ENCODE measurements around the gene OSCP1.

Gene OSCP1

GRCh38 chr1:36446271-36446670 lies 4.0 kb downstream of the OSCP1 start:
- Histone ChIP-seq H3K4me1 (ENCODE audit: control insufficient read depth, insufficient read depth, low read length, poor library complexity, severe bottlenecking) (peaks cover 12% of the 10 kb centered on the region), H3K4me3 (ENCODE audit: extremely low read depth, insufficient read depth, low read length, poor library complexity, severe bottlenecking) (no peak overlapping the region), H3K27ac (ENCODE audit: low read depth, low read length, severe bottlenecking) (no peak overlapping the region), H3K9me3 (ENCODE audit: control insufficient read depth, low read length) (no peaks in the 10 kb centered on the region), H3K36me3 (ENCODE audit: control insufficient read depth, insufficient read depth, low read length) (no peaks in the 10 kb centered on the region)
- 85 to 94% methylated on average over 5 of the region's 8 CpGs for WGBS, 2 experiments (ENCODE audit: insufficient coverage in 2 of 2)

GRCh38 chr1:36443297-36443696 lies 7.0 kb downstream of the OSCP1 start:
- no peaks in the 10 kb centered on the region for H3K36me3 ChIP-seq (ENCODE audit: control insufficient read depth, insufficient read depth, low read length)
- H3K9me3 ChIP-seq (ENCODE audit: control insufficient read depth, low read length): no peaks in the 10 kb centered on the region
- 90 to 100% methylated on average over 2 of the region's 2 CpGs for WGBS, 2 experiments (ENCODE audit: insufficient coverage in 2 of 2)

DNA sequence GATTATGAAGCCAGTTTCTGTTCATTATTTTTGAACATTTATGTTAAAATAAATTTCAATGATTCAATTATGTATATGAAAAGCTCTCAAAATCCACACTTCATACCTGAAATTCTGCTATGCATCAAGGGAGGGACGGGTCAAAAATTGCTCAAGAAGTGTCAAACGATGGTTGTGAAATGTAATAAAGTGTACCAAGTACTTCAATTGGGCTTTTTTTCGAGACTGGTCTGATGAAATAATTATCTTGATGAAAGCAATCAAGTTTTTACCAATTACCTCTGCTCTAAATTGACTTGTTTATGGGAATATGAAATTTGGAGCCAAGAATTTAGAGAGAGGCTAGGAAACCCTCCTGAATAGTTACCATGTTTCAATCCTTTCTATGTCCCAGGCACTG lies 7.9 kb downstream of the OSCP1 start:
- H3K4me3 ChIP-seq (ENCODE audit: extremely low read depth, insufficient read depth, low read length, poor library complexity, severe bottlenecking): no peak overlapping the region
- WGBS, 2 experiments (ENCODE audit: insufficient coverage in 2 of 2): 100% methylated on average over 1 of the region's 3 CpGs; no CpG with 5 or more reads in 1 of the 2 experiments
- no peaks in the 10 kb centered on the region for H3K4me1 ChIP-seq (ENCODE audit: control insufficient read depth, insufficient read depth, low read length, poor library complexity, severe bottlenecking)
- no peak overlapping the region for H3K27ac ChIP-seq (ENCODE audit: low read depth, low read length, severe bottlenecking)
- H3K36me3 ChIP-seq (ENCODE audit: control insufficient read depth, insufficient read depth, low read length): no peaks in the 10 kb centered on the region
- H3K9me3 ChIP-seq (ENCODE audit: control insufficient read depth, low read length): no peaks in the 10 kb centered on the region

More at GRCh38 chr1:36443297-36443696, 7.0 kb downstream of the OSCP1 start:
- Histone ChIP-seq H3K4me3 (ENCODE audit: extremely low read depth, insufficient read depth, low read length, poor library complexity, severe bottlenecking) (no peak overlapping the region), H3K27ac (ENCODE audit: low read depth, low read length, severe bottlenecking) (no peak overlapping the region), H3K4me1 (ENCODE audit: control insufficient read depth, insufficient read depth, low read length, poor library complexity, severe bottlenecking) (peaks cover under 1% of the 10 kb centered on the region)

GRCh38 chr1:36440646-36441045 lies 9.6 kb downstream of the OSCP1 start:
- no peak overlapping the region for H3K27ac ChIP-seq (ENCODE audit: low read depth, low read length, severe bottlenecking)
- H3K4me1 ChIP-seq (ENCODE audit: control insufficient read depth, insufficient read depth, low read length, poor library complexity, severe bottlenecking): no peaks in the 10 kb centered on the region
- H3K36me3 ChIP-seq (ENCODE audit: control insufficient read depth, insufficient read depth, low read length): no peaks in the 10 kb centered on the region
- 76 to 87% methylated on average over 2 to 3 of the region's 3 CpGs for WGBS, 2 experiments (ENCODE audit: insufficient coverage in 2 of 2)
- no peak overlapping the region for H3K4me3 ChIP-seq (ENCODE audit: extremely low read depth, insufficient read depth, low read length, poor library complexity, severe bottlenecking)
- H3K9me3 ChIP-seq (ENCODE audit: control insufficient read depth, low read length): no peaks in the 10 kb centered on the region

GRCh38 chr1:36440044-36440443 lies 10.2 kb downstream of the OSCP1 start:
- Histone ChIP-seq H3K27ac (ENCODE audit: low read depth, low read length, severe bottlenecking) (no peak overlapping the region), H3K4me3 (ENCODE audit: extremely low read depth, insufficient read depth, low read length, poor library complexity, severe bottlenecking) (no peak overlapping the region), H3K4me1 (ENCODE audit: control insufficient read depth, insufficient read depth, low read length, poor library complexity, severe bottlenecking) (no peaks in the 10 kb centered on the region), H3K36me3 (ENCODE audit: control insufficient read depth, insufficient read depth, low read length) (no peaks in the 10 kb centered on the region), H3K9me3 (ENCODE audit: control insufficient read depth, low read length) (no peaks in the 10 kb centered on the region)
- whole genome bisulfite sequencing, 2 experiments (ENCODE audit: insufficient coverage in 2 of 2): 60 to 71% methylated on average over 1 of the region's 3 CpGs

DNA sequence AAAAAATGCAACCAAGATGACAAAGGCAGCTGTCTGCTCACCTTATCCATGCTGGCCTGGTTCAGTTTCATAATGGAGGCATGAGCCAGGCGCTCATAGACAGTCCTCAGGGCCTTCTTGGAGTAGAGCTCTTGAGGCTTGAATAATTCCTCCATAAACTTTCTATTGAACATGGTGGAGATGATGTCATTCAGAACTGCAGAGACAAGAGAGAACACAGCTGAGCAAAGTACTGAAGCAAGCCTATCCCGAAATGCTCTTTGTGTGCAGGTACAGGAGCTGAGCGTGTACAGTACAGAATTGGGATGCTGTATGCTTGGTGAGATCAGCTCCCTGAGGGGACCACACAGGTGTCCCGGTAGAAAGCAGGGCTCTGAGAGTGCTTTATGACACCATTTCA lies 11.5 kb downstream of the OSCP1 start:
- H3K9me3 ChIP-seq (ENCODE audit: control insufficient read depth, low read length): no peaks in the 10 kb centered on the region
- no peaks in the 10 kb centered on the region for H3K4me1 ChIP-seq (ENCODE audit: control insufficient read depth, insufficient read depth, low read length, poor library complexity, severe bottlenecking)
- WGBS, 2 experiments (ENCODE audit: insufficient coverage in 2 of 2): 96 to 100% methylated on average over 2 to 4 of the region's 4 CpGs
- H3K36me3 ChIP-seq (ENCODE audit: control insufficient read depth, insufficient read depth, low read length): no peaks in the 10 kb centered on the region
- no peak overlapping the region for H3K27ac ChIP-seq (ENCODE audit: low read depth, low read length, severe bottlenecking)
- no peak overlapping the region for H3K4me3 ChIP-seq (ENCODE audit: extremely low read depth, insufficient read depth, low read length, poor library complexity, severe bottlenecking)

DNA sequence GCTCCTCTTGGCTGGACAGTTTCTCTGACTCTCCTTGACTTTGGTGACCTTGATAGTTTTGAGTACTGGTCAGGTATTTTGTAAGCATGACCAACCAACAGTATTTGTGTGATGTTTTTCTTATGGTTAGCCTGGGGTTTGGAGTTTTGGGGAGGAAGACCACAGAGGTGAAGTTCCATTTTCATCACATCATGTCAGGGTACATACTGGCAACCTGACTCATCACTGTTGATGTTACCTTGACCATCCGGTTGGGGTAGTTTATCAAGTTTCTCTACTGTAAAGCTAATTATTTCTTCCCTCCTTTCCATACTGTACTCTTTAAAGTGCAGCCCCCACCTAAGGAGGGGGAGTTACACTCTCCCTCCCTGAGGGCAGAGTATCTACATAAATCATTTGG lies 13.4 kb downstream of the OSCP1 start:
- H3K27ac ChIP-seq (ENCODE audit: low read depth, low read length, severe bottlenecking): no peak overlapping the region
- H3K4me3 ChIP-seq (ENCODE audit: extremely low read depth, insufficient read depth, low read length, poor library complexity, severe bottlenecking): no peak overlapping the region
- H3K36me3 ChIP-seq (ENCODE audit: control insufficient read depth, insufficient read depth, low read length): no peaks in the 10 kb centered on the region
- WGBS, 2 experiments (ENCODE audit: insufficient coverage in 2 of 2): no CpG with 5 or more reads among the region's 1 CpG
- no peaks in the 10 kb centered on the region for H3K9me3 ChIP-seq (ENCODE audit: control insufficient read depth, low read length)
- H3K4me1 ChIP-seq (ENCODE audit: control insufficient read depth, insufficient read depth, low read length, poor library complexity, severe bottlenecking): no peaks in the 10 kb centered on the region

GRCh38 chr1:36433102-36433501 lies 17.1 kb downstream of the OSCP1 start:
- H3K36me3 ChIP-seq (ENCODE audit: control insufficient read depth, insufficient read depth, low read length): no peaks in the 10 kb centered on the region
- no peak overlapping the region for H3K27ac ChIP-seq (ENCODE audit: low read depth, low read length, severe bottlenecking)
- H3K9me3 ChIP-seq (ENCODE audit: control insufficient read depth, low read length): no peaks in the 10 kb centered on the region
- no peak overlapping the region for H3K4me3 ChIP-seq (ENCODE audit: extremely low read depth, insufficient read depth, low read length, poor library complexity, severe bottlenecking)
- H3K4me1 ChIP-seq (ENCODE audit: control insufficient read depth, insufficient read depth, low read length, poor library complexity, severe bottlenecking): no peaks in the 10 kb centered on the region
- WGBS, 2 experiments (ENCODE audit: insufficient coverage in 2 of 2): 71 to 90% methylated on average over 1 of the region's 1 CpG

GRCh38 chr1:36432616-36433015 lies 17.6 kb downstream of the OSCP1 start:
- no peaks in the 10 kb centered on the region for H3K36me3 ChIP-seq (ENCODE audit: control insufficient read depth, insufficient read depth, low read length)
- H3K4me3 ChIP-seq (ENCODE audit: extremely low read depth, insufficient read depth, low read length, poor library complexity, severe bottlenecking): no peak overlapping the region
- H3K4me1 ChIP-seq (ENCODE audit: control insufficient read depth, insufficient read depth, low read length, poor library complexity, severe bottlenecking): no peaks in the 10 kb centered on the region
- 80% methylated on average over 1 of the region's 4 CpGs; no CpG with 5 or more reads in 1 of the 2 experiments for WGBS, 2 experiments (ENCODE audit: insufficient coverage in 2 of 2)
- no peaks in the 10 kb centered on the region for H3K9me3 ChIP-seq (ENCODE audit: control insufficient read depth, low read length)
- no peak overlapping the region for H3K27ac ChIP-seq (ENCODE audit: low read depth, low read length, severe bottlenecking)

DNA sequence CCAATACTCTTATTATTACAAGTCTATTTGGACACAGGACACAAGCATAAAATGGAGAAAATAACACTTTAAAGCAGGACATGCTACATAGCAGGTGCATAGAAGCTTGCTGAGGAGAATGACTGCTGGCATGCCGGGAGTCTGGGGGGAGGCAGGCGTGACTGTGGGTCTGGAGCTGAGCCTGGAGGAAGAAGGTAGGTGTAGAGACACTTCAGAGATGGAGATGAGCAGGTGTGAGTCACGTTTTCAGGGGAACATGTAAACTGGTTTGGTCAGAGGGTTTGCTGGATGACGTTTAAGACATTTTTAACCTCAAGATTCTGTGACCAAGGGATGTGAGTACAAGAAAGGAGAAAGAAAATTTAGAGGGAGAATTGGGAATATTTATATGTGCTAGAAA lies 24.5 kb downstream of the OSCP1 start:
- no peak overlapping the region for H3K27ac ChIP-seq (ENCODE audit: low read depth, low read length, severe bottlenecking)
- H3K4me3 ChIP-seq (ENCODE audit: extremely low read depth, insufficient read depth, low read length, poor library complexity, severe bottlenecking): no peak overlapping the region
- WGBS, 2 experiments (ENCODE audit: insufficient coverage in 2 of 2): 83 to 88% methylated on average over 4 of the region's 4 CpGs
- no peaks in the 10 kb centered on the region for H3K9me3 ChIP-seq (ENCODE audit: control insufficient read depth, low read length)
- H3K36me3 ChIP-seq (ENCODE audit: control insufficient read depth, insufficient read depth, low read length): no peaks in the 10 kb centered on the region
- peaks cover 6% of the 10 kb centered on the region for H3K4me1 ChIP-seq (ENCODE audit: control insufficient read depth, insufficient read depth, low read length, poor library complexity, severe bottlenecking)

DNA sequence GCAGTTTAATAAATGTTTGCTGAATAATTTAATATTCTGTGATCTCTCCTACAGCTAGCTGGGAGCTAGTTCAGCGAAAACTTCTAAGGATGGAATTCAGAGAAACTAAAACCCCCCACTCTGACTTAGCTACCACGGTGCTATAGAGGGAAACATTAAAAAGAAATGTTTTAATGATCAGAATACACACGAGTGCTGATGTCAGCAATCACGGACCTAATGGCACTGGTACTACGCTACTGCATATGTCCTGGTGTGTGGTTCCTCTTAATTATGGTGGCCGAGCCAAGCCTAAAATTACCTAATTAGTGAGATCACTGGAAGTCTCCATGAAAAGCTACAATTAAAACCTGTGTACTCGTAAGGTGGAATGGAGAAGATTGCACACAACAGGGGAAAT lies 28.6 kb downstream of the OSCP1 start:
- Histone ChIP-seq H3K9me3 (ENCODE audit: control insufficient read depth, low read length) (no peaks in the 10 kb centered on the region), H3K4me3 (ENCODE audit: extremely low read depth, insufficient read depth, low read length, poor library complexity, severe bottlenecking) (no peak overlapping the region), H3K4me1 (ENCODE audit: control insufficient read depth, insufficient read depth, low read length, poor library complexity, severe bottlenecking) (peaks cover 10% of the 10 kb centered on the region), H3K27ac (ENCODE audit: low read depth, low read length, severe bottlenecking) (no peak overlapping the region), H3K36me3 (ENCODE audit: control insufficient read depth, insufficient read depth, low read length) (no peaks in the 10 kb centered on the region)
- WGBS, 2 experiments (ENCODE audit: insufficient coverage in 2 of 2): 97 to 99% methylated on average over 5 to 6 of the region's 7 CpGs

All from mesodermal cell (in vitro differentiated cells).